Measurements from ENCODE around the gene OGA. TPM values are rescaled to one million over a fixed set of nuclear protein-coding genes. Genes with fewer than 3 reads are reported as not detected.

OGA gene
- total and polyA plus RNA-seq, 9 of the 15 experiments (the other 6 are each of a cell fraction or from before 2014, with no cell fraction given): 13.5 to 73.5 (median 59.5) TPM

DNA sequence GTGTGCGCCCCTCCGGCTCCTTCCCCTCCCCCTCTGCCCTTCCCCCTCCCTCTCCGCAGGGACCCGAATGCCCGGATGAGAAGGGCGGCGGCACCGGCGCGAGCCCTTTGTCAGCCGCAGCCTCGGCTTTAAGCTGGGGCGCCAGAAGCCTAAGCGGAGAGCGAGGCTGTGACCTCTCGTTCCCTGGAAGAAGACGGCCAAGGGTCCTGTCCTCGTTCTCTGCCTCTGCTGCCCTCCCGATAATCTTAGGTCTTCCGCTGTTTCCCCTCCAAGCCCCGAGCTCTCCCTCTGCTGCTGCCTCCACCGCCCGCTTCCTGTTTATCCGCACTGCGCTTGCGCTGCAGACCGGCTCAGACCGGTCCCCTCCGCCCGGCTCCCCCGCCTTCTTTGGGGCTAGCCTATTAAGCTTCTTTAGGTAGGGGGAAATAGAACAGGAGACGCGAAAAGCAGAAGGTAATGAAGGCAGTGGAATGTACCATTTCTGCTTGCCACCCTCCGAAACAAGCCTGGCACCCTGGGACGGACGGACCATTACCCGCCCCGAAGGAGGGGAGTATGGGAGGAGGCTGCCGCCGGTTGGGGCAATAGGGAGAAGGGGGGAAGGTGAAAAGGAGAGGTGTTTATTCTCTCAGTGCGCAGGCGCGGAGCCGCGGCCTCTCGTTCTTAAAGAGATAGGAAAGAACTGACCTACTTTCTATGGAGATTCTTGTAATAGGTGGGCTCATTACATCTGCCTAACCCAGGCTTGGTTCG, at the start of gene OGA (continued):
- TF ChIP-seq HDAC2 (IDR thresholded peaks at IDR 0.05): no peak
- TF ChIP-seq FOXJ2 (tag; IDR thresholded peaks at IDR 0.05): peak; percentile 85
- TF ChIP-seq, protein P1, sequence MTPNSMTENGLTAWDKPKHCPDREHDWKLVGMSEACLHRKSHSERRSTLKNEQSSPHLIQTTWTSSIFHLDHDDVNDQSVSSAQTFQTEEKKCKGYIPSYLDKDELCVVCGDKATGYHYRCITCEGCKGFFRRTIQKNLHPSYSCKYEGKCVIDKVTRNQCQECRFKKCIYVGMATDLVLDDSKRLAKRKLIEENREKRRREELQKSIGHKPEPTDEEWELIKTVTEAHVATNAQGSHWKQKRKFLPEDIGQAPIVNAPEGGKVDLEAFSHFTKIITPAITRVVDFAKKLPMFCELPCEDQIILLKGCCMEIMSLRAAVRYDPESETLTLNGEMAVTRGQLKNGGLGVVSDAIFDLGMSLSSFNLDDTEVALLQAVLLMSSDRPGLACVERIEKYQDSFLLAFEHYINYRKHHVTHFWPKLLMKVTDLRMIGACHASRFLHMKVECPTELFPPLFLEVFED (CRISPR knock-in tag; conservative IDR thresholded peaks at IDR 0.05): 0 out of 2 replicates have a peak, but pooled peaks have one; percentile 20
- TF ChIP-seq CHD2 (IDR thresholded peaks at IDR 0.05; ENCODE audit: low read depth, low read length): peak; percentile 31; the same call in 1 of the 2 replicates
- TF ChIP-seq, protein P2, sequence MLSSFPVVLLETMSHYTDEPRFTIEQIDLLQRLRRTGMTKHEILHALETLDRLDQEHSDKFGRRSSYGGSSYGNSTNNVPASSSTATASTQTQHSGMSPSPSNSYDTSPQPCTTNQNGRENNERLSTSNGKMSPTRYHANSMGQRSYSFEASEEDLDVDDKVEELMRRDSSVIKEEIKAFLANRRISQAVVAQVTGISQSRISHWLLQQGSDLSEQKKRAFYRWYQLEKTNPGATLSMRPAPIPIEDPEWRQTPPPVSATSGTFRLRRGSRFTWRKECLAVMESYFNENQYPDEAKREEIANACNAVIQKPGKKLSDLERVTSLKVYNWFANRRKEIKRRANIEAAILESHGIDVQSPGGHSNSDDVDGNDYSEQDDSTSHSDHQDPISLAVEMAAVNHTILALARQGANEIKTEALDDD (IDR thresholded peaks at IDR 0.05): no peak
- TF ChIP-seq, protein P3, sequence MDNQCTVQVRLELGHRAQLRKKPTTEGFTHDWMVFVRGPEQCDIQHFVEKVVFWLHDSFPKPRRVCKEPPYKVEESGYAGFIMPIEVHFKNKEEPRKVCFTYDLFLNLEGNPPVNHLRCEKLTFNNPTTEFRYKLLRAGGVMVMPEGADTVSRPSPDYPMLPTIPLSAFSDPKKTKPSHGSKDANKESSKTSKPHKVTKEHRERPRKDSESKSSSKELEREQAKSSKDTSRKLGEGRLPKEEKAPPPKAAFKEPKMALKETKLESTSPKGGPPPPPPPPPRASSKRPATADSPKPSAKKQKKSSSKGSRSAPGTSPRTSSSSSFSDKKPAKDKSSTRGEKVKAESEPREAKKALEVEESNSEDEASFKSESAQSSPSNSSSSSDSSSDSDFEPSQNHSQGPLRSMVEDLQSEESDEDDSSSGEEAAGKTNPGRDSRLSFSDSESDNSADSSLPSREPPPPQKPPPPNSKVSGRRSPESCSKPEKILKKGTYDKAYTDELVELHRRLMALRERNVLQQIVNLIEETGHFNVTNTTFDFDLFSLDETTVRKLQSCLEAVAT (IDR thresholded peaks at IDR 0.05): peak; percentile 74 to 84; a peak in 3 of 4 replicates
- TF ChIP-seq ZKSCAN1 (IDR thresholded peaks at IDR 0.05; ENCODE audit: low read depth, low read length): no peak
- TF ChIP-seq EP400 (IDR thresholded peaks at IDR 0.05): peak; percentile 90
- TF ChIP-seq HEY1 (CRISPR knock-in tag; IDR thresholded peaks at IDR 0.05; ENCODE audit: borderline replicate concordance): no peak
- TF ChIP-seq, protein P4, sequence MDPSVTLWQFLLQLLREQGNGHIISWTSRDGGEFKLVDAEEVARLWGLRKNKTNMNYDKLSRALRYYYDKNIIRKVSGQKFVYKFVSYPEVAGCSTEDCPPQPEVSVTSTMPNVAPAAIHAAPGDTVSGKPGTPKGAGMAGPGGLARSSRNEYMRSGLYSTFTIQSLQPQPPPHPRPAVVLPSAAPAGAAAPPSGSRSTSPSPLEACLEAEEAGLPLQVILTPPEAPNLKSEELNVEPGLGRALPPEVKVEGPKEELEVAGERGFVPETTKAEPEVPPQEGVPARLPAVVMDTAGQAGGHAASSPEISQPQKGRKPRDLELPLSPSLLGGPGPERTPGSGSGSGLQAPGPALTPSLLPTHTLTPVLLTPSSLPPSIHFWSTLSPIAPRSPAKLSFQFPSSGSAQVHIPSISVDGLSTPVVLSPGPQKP (CRISPR knock-in tag; IDR thresholded peaks at IDR 0.05): no peak
- TF ChIP-seq NCOA1 (IDR thresholded peaks at IDR 0.05; ENCODE audit: low read depth): peak; percentile 65
- TF ChIP-seq ZNF134 (CRISPR knock-in tag; conservative IDR thresholded peaks at IDR 0.05): no peak
- peak; percentile 5; the same call in 1 of the 2 replicates for TF ChIP-seq NCOR1 (IDR thresholded peaks at IDR 0.05)
- TF ChIP-seq MCM7 (IDR thresholded peaks at IDR 0.05): no peak
- no peak for TF ChIP-seq PTBP1 (IDR thresholded peaks at IDR 0.05; ENCODE audit: low read depth, low read length)
- peak; percentile 99 for TF ChIP-seq TAF7 (tag; IDR thresholded peaks at IDR 0.05)
- no peak; a peak in 1 of 4 replicates for TF ChIP-seq KDM1A (IDR thresholded peaks at IDR 0.05)
- no peak for TF ChIP-seq ZNF384 (IDR thresholded peaks at IDR 0.05; ENCODE audit: low read depth, low read length)
- peak; percentile 55; the same call in 1 of the 2 replicates for TF ChIP-seq MAFF (IDR thresholded peaks at IDR 0.05; ENCODE audit: low read length)
- no peak for TF ChIP-seq CHD4 (IDR thresholded peaks at IDR 0.05; ENCODE audit: insufficient read depth, insufficient replicate concordance, low read depth, low read length, poor library complexity, severe bottlenecking)
- TF ChIP-seq, protein P5, sequence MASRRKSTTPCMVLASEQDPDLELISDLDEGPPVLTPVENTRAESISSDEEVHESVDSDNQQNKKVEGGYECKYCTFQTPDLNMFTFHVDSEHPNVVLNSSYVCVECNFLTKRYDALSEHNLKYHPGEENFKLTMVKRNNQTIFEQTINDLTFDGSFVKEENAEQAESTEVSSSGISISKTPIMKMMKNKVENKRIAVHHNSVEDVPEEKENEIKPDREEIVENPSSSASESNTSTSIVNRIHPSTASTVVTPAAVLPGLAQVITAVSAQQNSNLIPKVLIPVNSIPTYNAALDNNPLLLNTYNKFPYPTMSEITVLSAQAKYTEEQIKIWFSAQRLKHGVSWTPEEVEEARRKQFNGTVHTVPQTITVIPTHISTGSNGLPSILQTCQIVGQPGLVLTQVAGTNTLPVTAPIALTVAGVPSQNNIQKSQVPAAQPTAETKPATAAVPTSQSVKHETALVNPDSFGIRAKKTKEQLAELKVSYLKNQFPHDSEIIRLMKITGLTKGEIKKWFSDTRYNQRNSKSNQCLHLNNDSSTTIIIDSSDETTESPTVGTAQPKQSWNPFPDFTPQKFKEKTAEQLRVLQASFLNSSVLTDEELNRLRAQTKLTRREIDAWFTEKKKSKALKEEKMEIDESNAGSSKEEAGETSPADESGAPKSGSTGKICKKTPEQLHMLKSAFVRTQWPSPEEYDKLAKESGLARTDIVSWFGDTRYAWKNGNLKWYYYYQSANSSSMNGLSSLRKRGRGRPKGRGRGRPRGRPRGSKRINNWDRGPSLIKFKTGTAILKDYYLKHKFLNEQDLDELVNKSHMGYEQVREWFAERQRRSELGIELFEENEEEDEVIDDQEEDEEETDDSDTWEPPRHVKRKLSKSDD (conservative IDR thresholded peaks at IDR 0.05; ENCODE audit: low read length): no peak
- no peak for TF ChIP-seq FIP1L1 (IDR thresholded peaks at IDR 0.05; ENCODE audit: low read depth, low read length, poor library complexity, severe bottlenecking)

Measured in K562 (cell line).